NCI-H345 (cell line): ENCODE results near the gene TMEM135.
"Not testable (repeated sequence)": the region's sequence is repeated elsewhere in the genome, so short reads cannot be mapped to it uniquely, and the experiment has no call there.

ENCODE experiments used
- DNase-seq: peaks from one replicate; lab custom pipeline; 2025; lab: John Stamatoyannopoulos, UW

TMEM135 gene

DNA sequence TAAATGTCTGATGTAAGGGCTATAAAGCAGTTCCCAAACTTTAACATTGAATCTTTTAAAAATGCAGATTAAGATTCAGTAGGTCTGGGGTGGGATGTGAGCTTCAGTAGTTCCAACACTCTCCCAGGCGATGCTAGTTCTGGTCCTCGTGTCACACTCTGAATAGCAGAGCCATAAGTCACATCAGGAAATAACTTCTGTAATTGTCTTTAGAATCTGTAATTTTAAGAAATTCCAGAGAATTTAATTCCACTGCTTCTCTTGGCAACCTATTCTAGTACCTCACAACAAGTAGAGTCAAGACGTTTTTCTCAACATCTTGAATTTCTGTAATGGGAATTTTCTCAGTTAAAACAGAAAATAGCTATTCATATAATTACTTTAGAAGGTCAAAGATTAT, 223.1 kb downstream of the TMEM135 start:
- no peak for DNase-seq

DNA sequence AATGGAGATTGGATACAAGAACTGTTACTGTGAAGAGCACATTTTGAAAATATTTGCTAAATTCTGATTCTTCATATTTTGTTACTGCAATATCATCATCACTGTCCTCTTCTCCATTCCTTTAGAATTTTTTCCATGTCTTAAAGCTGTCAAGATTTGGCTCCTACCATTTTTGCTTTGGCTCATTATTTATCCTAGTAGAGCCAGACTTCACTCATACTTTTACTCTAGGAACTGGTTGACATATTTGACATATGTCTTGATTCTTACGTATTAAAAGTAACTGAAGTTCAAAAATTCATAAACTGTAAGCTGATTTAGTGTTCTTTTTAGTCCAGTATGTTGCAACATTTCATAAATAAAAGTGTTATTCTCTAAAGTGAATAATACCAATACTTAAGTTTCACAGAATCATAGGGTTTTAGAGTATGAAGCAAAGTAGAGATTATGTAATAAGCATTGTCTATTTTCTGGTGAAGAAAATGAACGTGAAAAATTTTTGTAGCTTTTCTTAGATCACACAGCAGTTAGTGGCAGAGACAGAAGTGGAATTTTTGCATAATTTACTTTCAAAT, 225.6 kb downstream of the TMEM135 start:
- no peak for DNase-seq

DNA sequence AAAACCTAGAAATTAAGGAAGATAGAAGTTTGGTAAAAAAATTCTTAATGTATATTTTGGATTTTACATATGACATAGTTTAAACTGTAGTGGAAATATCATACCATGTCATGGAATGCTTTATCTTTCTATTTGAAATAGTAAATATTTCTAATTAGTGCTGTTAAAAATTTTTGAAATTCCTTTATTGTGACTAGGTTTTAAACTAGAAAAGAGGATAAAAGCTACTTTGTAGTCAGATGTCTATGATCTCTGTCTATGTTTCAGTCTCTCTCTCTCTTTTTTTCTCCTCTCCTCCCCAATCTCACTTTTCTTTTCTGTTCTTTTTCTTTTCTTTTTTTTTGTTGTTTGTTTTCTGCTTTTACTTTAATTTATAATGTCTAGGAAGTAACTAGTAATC, 226.2 kb downstream of the TMEM135 start:
- DNase-seq: no peak

DNA sequence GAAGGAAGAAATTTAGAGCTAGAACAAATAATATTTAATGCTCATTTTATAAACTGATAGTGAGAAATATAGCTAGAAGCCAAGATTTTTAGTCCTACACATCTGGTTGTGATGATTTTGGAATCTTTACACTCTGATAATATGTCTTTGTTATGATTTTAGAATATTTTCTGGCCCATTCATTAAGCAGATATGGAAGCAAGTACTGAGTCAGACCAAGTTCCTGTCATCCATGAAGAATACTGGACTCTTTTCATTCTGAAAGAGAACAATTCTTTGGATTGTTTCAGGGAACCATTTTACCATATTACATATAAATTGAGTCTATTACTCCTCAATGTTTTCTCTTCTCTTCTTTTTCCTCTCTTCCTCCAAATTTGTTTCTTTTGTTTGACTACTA, 227.4 kb downstream of the TMEM135 start:
- no peak for DNase-seq

DNA sequence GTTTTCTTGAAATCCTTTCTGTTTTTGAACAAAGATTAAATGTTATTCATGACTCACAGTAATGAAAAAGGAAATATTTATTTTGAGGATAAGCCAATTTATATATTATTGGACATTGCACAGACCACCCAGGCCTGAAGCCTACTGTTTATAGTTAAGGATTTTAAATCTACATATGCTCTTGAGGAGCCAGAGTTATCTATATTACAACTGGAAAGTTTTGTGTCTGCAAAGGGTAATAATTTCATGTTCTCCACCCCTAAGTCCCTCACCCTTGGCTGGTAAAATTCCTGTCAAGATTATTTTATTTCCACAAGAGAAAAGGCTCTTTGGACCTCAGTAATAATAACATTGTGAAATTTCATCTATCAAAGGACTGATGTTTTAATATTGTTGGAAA, 228.2 kb downstream of the TMEM135 start:
- no peak for DNase-seq

DNA sequence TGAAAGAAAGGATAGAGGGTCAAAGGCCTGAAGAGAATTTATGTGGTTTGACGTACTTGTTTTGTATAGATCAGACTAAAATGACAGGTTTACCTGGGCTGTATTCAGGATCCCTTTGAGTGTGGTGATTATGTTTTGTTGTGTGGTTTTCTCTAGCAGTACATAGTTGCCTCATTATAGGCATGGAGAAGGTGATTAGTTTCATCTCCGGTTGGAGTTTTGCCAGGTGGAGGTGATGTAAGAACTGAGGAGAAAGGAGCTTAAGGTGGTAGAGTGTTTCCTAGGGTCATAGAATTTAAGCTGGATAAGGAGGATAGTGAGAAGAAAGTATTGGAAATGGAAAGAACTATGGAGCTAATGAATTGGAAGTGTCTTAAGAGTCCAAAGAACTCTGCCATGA, 229.0 kb downstream of the TMEM135 start:
- DNase-seq: no peak

DNA sequence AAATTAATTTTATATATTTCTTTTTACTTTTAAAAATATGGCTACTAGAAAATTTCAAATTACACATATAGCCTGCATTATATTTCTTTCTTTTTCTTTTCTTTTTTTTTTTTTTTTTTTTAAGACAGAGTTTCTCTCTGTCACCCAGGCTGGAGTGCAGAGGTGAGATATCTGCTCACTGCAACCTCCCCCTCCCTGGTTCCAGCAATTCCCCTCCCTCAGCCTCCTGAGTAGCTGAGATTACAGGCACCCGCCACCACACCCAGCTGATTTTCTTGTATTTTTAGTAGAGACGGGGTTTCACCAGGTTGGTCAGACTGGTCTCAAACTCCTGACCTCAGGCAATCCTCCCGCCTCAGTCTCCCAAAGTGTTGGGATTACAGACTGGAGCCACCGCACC, 234.2 kb downstream of the TMEM135 start:
- not testable (repeated sequence) for DNase-seq

DNA sequence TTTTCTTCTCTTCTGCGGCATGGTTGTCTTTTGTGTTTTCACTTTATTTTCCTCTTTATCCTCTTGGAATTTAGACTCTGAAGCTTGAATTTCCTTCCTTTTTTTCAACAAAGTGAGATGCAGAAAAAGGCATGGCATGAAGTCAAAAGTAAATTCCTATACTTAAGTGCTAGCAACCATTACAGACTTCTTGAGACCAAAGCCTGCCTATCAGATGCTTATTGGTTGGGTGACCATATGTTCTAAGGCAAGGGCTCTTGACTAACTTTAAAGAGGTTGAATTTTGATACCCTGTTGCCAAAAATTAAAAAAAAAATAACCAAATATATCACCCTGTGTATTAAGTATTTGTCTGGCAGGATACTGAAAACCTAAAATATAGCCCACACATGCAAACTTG, 237.4 kb downstream of the TMEM135 start:
- DNase-seq: no peak

DNA sequence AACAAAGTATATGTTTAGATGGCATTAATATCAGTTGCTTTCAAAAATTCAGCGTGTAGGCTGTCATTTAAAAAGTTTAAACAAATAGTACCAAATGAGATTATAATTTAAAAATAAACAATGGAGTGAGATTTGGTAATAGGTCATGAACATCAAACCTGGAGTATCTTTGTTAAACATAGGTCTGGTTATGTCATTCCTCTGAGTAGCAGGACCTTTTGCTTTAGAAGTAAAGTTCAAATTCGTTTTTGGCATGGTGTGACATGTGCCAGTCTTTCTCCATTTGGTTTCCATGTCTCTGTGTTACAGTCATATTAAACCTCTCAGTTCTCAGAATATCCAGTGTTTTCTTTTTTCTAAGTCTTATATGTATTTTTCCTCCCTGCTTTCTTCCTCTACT, 242.4 kb downstream of the TMEM135 start:
- no peak for DNase-seq

DNA sequence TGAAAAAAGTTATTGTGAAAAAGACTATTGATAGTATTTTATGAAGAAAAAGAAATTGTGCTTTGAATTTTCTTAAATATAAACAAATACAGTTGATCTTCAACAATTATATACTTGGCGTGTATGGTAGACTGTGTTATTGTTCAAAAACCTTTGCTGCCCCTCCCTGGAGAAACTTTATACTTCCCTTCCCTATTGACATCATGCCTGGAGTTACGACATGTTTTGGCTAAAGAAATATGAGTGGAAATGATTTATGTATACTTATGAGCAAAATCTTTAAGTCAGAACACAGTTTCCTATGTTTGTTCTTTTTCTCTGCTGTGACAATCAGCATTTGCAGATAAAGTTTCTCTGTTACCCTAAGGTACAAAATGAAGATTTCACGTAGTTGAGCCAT, 243.8 kb downstream of the TMEM135 start:
- DNase-seq: no peak

DNA sequence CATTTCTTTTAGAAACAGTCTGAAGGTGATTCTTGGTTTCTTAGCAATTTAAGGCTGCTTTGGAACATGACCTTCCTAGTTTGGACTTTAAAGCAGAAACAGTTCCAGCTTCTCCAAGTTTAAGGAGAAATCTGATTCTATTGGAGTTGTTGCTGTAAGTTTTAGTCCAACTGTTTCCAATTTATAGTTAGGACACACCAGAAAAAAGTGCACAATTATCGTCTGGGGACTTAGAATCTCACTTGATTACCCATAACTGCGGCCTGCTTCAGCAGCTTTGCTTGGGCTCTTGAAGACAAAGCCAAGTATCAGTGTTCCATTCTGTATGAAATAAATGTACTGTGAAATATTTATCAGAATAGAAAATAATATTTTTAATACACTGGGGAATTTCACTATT, 246.6 kb downstream of the TMEM135 start:
- no peak for DNase-seq

DNA sequence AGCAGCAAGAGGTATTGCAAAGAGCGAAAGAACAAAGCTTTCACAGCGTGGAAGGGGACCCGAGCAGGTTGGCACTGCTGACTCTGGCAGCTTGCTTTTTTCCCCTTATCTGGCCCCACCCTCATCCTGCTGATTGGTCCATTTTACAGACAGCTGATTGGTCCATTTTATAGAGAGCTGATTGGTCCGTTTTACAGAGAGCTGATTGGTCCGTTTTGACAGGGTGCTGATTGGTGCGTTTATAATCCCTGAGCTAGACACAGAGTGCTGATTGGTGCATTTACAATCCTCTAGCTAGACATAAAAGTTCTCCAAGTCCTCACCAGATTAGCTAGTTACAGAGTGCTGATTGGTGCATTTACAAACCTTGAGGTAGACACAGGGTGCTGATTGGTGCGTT, 247.9 kb downstream of the TMEM135 start:
- not testable (repeated sequence) for DNase-seq

DNA sequence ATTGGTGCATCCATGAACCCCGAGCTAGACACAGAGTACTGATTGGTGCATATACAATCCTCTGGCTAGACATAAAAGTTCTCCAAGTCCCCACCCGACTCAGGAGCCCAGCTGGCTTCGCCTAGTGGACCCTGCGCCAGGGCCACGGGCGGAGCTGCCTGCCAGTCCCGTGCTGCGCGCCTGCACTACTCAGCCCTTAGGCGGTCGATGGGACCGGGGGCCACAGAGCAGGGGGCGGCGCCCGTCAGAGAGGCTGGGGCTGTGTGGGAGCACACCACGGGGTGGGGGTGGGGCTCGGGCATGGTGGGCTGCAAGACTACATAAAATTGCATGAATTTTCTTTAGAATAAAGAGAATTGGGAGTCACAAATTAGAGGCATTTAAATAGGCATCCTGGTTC, 248.6 kb downstream of the TMEM135 start:
- no peak for DNase-seq

DNA sequence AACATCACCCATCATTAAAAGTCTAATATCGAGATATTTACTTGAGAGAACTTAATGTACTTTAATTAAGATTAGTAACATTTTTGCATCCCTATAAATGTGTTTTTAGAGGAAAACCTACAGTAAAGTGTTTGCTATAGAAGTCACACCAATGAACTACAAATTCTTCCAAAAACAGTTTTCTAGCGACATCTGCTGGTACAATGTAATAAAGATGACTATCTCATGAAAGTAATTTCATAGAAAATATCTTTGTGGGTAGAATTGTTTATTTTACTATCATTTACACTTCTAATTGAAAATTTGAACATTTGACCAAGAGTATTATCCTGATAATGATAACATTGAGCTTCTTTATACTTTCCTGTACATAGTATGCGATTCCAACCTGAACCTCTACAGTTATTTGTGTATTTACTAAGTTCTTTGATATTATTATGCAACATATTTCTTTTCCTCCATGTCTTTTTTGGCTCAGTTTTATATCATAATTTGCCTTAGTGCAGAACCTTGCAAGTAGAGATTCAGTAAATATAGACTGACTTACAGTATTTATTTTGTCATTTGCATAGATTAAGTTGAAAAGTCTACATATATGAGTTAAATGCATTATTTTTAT, 252.7 kb downstream of the TMEM135 start:
- DNase-seq: peak; percentile 63

DNA sequence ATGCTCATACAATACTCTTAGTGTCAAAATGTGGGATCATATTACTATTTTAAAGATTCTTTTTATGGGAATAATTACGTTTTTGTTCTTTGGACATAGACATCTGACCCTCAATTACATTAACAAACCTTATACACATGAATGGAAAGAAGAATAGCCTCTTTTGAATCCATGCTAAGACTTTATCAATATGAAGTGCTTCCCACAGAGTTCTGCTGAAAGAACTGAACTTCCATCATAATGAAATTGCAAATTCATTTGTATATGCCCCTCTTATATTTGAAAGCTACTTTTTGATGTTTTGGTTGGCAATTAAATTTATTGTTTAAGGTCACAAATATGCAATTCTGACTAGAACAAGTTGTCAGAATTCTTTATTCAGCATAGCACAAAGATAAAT, 254.9 kb downstream of the TMEM135 start:
- DNase-seq: no peak

DNA sequence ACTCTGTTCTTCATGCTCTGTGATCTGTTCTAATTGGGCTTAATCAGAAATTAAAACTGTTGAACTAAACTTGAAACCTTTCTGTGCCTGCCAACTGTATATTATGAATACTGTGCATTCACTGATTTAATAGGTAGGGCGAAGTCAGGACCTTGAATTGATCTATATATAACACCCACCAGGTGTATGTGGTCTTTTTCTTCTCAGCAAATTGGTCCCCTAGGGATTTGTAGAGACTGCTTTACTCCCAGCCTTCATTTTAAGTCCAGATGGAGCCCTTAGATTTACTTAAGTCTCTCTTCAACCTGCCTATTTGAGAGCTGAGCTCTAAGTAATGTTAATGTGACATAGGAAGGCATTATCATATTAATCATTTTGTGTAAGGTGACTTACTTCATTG, 257.5 kb downstream of the TMEM135 start:
- no peak for DNase-seq

DNA sequence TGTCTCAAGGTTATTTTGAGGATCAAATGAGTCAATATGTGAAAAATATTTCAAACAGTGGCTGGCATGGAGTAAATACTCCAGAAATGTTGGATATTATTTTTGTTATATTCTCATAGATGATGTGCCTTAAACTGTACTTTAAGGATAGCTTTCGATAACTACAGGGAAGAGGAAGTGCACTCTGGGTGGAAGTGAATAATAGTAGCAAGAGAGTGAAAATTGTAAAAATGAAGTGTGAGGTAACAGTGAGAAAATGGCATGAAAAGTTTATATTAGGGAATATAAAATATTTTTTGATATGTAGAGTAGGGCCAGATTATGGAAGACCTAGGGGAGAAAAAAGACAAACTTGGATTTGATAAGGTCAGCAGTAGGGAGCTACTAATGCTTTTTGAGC, 258.9 kb downstream of the TMEM135 start:
- DNase-seq: no peak

DNA sequence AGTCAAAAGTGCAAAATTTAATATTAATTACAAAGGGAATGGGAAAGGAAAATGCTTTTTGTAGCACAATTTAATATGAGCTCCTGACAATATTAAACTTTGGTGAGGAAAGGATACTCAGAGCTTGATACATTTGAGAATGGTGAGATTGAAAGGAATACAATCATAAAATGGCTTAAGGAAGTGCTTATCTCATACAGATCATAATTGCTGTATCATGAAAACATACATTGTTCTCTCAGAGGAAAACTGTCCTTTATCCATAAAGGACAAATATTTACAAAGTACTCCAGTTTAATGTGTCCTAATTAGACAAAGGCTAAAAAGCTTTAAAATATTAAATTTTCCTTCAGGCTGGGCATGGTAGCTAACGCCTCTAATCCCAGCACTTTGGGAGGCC, 260.4 kb downstream of the TMEM135 start:
- no peak for DNase-seq

DNA sequence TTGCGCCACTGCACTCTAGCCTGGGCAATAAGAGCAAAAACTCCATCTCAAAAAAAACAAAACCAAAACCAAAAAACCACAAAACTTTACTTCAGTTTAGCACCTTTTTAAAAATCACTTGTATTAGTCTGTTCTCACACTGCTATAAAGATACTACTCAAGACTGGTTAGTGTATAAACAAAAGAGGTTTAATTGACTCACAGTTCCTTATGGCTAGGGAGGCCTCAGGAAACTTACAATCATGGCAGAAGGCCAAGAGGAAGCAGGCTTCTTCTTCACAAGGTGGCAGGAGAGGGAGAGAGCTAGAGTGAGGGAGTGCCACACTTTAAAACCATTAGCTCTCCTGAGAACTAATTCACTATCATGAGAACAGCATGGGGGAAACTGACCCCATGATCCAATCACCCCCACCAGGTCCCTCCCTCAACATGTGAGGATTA, 261.3 kb downstream of the TMEM135 start:
- DNase-seq: no peak

DNA sequence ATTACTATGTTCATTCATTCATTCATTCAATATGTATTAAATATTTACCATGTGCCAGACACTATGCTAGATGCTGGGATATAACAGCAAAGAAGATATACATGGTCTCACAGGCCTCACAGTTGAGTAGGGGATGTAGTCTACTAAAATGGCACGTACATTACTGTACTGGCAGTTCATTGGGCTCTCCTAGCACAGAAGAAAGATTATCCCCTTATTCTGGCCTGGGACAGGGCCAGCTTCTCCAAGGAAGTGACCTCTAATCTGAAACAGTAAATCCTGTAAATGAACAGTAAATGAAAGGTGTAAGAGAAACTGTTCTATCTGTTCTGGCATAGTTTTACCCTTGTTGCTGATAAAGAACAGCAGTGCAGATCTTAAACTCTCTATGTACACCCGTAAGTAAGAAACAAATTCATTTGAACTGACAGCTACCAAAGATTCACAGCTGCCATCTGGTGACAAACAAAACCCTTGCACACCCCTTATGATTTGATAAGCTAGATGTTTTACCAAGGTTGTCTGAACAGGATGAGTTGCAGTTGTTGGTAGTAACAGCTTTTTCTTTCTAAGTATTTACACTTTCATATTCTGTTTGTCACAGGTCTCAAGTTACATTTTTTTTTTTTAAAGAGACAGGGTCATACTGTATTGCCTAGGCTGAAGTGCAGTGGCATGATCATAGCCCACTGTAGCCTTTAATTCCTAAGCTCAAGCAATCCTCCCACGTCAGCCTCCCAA, 263.1 kb downstream of the TMEM135 start:
- no peak for DNase-seq

DNA sequence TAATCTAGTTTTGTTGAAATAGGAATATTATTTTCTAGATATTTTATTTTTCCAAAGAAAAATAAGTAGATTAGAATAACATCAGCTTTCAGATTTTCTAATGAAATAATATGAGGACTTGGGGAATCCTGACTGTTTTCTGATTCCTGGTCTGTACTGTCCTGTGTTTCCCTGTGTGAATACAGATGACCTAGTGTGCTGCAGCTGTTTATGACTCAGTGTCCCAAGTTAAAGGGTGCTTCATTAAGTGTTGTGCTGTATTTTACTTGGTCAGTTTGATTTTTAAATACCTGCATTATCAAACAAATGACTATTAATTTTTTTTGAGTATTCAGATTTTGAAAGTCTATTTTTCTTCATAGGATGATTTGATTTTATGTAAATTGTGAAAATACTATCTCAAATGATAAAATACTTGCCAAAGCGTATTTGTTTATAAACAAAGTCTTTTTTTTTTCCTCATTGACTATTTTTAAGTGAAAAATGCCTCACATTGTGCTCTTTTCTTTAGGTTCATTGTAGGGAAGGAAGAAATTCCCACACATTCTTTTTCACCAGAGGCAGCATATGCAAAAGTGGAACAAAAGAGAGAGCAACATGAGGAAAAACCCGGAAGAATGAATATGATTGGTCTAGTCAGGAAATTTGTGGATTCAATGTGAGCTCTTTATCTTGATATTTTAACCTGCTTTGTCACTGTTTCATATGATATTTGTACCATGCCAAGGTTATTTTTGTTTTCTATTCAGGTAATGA, 264.2 kb downstream of the TMEM135 start:
- no peak for DNase-seq

DNA sequence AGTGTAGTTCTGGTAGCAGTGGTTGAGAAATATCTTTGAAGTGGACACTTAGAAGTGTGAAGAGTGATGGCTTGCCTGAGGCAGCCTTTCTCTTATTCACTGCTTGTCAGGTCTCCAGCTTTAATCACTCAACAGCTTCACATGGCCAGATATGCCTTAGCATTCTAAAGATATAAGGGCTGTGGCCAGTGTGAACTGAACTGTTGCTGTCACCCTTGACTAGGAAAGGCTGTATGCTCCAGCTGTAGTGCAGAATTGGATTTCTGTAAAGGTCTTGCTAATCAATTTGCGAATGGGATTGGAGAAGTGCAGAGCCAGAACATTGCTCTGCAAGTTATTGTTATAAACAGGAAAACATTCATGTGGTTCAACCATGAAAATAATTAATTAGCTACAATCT, 266.7 kb downstream of the TMEM135 start:
- no peak for DNase-seq
